Measurements from ENCODE around the gene CDKN2B-AS1.

Gene CDKN2B-AS1

DNA sequence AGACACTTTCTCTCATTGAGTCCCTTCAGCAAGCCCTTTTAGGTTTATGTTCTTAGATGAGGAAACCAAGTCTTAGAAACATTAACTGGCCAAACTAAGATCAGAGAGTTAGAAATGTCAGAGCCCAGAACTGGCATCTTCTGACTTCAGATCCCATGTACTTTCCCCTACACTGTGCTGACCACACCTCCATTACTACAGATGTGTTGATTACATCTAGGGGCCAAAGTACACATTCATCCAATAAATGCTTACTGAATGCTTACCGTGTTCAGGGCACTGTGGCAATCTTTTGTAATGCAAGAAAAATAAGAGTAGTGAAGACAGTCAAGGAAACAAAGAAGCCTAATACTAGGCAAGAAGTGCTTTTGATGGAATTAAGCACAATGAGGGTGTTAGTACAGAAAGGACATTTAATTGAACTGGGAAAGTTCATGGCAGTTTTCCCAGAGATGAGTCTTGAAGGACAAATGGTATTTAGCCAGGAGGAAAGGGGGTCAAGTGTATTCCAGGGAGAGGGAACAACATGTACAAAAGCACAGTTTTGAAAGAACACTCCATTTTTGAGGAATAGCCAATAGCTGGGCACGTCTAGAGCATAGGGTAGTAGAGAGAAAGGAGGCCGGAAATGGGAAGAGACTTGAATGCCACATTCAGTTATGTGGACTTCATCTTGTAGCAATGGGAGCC is 104.2 kb downstream of the CDKN2B-AS1 start:
- DNase-seq = no peak

DNA sequence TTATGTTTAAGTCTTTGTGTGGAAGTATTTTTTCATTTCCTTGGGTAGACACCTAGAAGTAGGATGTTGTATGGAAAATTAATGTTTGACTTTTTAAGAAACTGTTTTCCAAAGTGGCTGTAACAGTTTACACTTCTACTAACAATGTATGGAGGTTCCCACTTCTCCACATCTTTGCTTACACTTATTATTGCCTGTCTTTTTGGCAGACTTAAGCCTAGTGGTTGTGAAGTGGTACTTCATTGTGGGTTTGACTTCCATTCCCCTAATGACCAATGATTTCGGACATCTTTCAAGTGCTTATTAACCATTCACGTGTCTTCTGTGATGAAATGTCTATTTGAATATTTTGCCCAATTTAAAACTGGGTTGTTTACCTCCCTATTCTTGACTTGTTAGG is 106.0 kb downstream of the CDKN2B-AS1 start:
- DNase-seq = no peak

DNA sequence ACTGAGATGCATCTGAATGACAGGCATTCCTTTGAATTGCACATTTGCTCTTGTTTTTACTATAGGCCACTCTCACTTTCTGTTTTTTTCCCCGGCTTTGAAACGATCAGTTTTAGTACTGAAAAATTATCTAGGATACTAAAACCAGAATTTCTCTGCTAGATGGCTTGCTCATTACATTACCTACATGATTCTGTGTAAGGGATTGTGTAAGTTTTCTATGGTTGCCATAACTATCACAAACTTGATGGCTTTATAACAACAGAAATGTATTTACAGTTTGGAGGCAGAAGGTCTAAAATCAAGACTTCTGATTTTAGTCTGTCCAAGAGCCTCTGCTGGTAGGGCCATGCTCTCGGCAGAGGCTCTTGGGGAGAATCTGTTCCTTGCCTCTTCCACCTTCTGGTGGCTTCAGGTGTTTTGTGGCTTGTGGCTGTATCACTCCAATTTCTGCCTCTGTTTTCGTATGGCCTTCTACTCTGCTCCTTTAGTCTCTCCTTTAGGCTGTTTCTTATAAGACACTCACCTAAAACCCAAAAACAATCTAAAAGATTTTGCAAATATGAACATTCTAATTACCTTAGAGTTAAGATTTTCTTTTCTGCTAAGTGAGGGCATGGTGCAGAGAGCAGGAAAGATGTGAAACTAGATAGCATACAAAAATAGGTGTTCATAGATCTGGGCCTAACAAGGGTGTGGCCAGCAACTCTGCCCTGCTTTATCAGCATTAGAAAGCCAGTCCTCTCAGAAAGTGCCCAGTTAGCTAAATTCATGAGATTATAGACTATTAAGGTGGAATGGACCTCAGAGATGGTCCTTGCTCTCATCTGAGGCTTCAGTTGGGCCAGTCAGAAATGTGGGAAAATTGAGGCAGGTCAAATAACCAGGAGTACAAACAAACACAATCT is 107.8 kb downstream of the CDKN2B-AS1 start:
- no peak for DNase-seq

DNA sequence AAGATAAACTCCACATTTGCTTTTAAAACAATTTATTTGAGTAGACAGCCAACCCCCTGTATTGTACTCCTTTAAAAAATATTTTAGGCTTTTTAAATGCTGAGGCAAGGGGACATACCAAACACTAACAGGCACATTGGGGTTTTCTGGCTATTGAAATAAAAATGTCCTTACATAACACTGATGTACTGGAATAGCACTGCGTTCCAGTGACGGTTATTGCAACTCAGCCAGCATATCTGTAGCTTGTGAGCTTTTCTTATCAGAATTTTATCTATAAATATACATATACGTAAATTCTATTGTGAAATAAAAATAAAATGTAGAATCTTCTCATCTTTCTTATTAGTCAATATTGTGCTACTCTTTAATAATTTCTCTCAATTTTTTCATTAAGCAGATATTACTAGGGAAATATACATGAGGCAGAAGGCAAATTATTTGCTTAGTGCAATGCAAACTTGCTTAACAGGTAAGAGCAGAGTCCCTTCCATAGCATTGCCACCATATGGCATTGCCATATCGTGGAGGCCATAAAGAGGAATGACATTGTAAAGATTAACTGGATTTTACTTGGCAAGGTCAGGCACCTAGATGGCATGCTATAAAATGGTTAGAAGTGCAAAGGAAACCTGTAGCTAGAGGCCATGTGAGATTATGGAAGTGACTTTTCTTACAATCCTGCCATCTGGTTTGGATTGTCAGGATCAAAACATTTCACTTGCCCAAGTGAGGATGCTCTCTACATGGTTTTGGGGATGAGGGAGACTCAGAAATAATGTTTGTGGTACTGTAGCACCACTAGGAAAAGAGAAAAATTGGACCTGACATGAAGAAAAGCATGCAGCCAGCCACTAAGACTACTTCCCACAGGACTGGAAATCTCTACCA is 109.3 kb downstream of the CDKN2B-AS1 start:
- DNase-seq = peak; percentile 86

DNA sequence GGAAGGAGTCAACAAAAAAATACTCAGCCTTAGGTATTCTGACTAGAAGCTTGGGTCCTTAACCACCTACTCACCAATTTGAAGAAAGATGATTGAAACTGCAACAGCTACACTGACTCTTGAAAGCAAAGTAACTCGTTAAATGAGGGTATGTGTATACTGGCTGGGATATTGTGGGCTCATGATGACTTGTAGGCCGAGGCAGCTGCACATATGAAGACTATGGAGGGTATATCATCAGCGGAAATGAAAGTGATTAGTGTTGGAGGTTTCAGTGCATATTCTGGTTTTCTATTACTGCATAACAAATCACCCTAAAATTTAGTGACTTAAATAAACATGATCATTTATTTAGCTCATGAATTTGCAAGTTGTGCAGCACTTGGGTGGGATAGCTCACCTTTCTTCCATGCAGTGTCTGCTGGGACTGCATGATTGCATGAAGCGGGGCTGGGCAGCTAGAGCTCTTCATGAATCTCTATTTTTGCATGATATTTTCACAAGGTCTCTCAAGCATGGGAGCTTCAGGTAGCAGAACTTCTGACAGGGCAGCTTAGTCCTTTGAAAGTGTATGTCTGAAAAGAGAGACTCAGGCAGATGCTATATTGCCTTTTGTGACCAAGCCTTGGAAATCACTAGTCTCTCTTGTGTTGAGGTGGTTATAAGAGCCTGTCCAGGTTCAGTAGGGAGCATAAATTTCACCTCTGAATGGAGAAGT is 110.6 kb downstream of the CDKN2B-AS1 start:
- no peak for DNase-seq

DNA sequence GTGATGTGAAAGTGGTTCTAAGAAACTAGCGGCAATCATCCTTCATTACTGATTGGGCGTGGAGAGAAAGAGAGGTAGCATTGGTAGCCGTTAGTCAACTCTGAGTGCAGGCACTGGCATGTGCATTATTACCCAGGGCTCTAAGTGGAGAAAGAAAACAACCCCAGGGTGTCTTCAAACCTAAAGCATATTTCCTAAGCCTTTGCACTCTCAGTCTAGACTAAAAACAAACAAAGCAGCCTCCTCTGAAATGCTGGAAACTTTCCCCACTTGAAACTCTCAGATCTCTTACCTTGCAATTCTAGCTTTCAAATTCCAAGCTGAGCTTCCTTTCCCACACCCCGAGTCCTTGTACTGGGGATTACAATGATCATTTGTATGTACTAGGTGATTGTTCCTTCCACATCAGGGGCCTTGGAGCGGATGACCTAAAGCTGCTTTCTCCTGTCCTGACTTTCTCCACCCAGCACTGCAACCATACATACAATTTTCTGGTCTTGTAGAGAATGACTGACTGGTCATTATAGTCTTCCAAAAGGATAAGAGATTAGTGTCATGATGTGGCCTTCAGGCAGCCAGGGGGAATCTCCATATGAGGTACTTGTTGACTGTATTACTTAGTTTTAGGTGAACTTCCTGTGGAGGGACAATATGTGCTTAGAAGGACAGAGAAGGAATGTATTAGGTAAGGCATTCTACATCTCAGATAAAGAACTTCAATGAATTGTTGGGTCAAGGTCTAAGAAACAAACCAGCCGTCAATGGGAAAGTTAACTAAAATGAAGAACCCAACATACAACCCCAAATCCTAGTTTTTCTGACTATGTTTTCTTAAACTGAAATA is 112.8 kb downstream of the CDKN2B-AS1 start:
- DNase-seq = no peak

DNA sequence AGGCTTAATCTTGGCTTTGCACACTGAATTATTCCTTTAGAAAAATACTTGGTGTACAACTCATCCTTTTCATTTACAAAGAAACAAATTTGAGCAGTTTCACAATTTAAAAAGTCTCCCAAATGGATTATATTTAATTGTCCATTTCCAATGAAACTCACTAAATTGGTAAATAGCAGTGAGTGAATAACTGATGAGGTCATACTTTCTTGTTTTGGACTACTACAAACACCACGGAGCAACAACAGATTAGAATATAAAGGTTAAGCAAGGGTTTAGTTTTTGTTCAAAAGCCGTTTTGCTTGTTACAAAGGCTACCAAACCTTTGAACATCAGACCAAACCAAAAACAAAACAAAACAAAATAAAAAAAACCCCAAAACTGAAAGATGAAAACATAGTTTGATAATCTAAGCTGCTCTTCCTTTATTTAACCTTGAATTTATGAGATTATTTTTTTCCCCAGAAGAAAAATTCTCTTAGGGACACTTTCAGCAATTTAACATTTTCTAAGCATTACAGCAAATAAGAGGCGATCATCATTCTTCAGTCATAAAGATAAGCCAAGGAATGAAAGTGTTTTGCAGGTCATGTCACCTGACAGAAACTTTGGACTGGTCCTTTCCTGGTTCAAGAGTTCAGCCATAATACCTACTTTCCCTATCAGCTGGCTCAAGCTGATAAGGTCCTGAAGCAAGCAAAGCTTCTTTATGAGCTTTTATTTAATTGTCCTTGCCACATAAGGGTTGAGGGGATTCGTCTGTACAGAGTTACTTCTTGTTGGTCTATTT is 114.2 kb downstream of the CDKN2B-AS1 start:
- DNase-seq = no peak

DNA sequence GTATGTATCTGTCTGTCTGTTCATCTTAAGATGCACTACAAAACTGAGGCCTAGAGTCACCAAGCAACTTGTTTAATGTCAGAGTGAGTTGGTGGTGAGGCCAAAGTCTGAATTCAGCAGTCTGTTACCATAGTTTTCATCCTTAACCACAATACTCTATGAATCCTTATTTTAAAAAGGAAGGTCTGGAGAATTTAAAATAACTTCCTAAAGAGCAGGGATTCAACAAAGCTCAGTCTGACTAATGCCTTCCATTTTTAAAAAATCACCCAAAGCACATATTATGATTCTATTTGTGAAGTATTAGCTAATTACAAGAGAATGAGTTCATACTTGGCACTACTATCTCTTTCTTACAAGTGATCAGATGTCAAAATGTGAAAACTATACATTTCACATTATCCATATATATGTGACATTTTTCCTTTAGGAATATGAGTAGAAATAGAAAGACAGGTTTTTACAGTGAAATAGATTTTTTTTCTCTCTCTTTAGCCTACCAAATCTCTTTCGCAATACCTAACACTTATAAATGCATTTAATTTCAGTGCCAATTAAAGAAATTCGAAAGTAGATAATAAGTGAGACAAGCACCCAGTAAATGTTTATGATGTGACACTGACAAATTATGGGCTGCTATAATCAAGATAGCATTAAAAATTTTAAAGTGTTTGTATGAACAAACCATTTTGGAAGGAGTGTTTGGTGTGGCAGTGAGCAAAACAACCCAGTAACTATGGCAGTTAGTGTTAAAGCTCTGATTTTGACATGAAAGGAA is 116.8 kb downstream of the CDKN2B-AS1 start:
- DNase-seq = peak; percentile 29

DNA sequence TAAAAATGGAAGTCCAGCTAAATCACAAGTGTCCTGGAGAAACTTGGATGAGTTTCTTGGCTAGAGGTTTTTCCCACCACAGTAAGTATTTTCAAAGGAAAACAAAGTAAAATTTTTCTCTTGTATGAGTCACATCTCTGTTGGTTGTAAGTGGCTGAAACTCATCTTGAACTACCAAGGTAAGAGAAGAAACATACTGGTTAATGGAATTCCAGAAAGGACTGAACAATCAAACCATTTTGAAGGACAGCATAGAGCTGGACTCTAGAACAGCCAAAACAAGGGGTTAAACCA is 117.3 kb downstream of the CDKN2B-AS1 start:
- DNase-seq = peak; percentile 70

DNA sequence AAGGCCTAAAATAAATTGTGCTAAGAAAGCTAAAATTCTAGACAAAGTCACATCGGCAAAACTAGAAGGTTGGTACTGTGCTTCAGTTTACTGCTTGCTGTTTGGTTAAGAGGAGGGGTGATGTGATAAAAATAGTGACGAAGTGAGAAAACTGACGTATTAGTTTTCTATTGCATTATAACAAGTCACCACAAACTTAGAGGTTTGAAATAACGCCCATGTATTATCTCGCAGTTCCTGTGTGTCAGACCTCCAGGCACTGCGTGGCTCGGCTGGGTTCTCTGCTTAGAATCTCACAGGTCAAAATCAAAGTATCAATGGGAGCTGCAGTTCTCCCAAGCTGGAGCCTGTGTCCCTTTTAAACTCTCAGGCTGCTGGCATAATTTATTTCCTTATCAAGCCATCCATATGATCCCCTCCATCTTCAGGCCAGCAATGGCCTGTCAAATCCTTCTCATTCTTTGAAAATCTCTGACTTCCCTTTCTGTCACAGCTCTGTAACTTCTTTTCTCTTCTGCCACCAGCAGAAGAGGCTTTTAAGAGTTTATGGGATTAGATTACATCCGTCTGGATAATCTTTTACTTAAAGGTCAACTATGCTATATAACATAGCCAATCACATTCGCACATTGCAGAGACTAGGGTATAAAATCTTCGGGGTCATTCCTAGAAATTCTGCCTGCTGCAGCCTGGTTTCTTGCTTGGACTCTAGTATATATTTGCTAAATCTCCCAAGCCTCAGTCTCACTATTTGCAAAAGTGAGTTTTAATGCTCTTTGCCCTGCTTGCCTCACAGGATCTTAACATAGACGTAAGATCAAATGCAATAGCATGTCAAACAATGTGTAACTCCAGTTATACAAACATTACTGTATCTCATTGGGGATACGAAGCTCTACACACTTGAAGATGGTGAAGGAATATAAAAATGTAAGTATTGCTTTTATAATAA is 118.6 kb downstream of the CDKN2B-AS1 start:
- DNase-seq = no peak

DNA sequence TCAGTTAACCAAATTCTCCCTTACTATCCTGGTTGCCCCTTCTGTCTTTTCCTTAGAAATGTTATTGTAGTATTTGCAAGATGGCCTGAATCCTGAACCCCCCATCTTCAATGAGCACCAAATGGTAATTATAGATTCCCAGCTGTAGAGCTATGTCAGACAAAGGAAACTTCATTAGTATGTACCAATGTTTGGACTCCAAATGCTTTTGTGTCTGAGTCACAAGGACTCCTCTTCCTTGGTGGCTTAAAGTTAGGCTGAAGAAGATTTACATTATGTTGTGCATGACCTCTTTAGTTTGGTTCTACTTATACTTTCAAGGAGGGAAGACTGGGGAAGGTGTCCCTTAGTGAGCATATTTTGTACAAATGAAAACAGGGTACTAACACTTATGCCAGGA is 120.4 kb downstream of the CDKN2B-AS1 start:
- DNase-seq = peak; percentile 72

DNA sequence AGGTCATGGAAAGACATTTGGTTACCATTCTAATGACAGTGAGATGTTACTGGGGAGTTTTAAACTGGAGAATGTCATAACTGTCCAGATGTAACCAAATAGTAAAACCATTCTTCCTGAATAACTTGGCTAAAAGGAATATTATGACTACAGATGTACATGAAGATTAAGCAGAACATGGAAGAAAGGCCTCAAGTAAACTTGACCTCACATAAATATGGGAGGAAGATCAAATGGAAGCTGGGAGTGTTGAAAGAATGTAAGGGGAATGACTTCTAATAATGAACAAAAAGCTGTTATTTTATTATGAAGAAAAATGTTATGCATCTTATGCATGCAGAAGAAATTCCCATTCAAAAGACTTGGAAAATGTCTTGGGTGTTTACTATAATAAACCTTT is 122.2 kb downstream of the CDKN2B-AS1 start:
- DNase-seq = no peak

DNA sequence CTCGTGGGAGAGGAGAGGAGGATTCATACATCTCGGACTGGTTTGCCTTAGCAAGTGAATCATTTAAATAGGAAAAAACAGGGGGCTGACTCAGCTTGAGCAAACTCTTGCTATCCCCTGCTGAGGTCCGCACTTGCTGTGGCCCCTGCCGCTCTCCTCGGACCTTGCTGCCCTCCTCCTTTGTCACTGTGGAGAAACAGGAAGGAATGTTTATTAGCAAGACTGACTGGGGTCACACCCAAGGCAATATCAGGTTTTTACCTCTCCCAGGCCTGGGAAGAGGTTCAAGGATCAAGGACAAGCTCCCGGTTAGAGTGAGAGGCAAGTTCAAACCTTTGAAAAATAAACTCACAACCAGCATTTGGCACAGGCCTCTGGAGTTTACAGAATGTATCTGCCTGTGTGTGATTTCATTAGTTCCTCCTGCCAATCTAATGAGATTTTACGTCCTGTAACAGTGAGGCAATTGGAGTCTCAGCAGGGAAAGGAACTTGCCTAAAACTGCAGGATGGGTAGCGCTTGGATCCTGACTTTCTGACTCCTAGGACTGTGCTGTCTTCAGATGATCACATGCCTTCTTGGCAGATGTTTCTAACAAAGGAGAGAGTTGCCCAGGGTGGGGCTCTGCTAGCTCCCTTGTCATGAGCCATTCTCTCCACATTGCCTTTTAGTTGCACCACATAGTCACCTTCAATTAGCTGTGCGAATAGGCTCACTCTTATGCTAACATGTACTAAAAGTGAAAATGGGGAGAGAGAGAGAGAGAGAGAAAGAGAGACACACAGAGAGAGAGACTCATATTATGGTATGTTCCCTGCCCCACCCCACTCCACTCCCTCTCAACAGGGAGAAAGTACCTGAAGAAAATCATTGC is 123.2 kb downstream of the CDKN2B-AS1 start:
- peak; percentile 65 for DNase-seq

DNA sequence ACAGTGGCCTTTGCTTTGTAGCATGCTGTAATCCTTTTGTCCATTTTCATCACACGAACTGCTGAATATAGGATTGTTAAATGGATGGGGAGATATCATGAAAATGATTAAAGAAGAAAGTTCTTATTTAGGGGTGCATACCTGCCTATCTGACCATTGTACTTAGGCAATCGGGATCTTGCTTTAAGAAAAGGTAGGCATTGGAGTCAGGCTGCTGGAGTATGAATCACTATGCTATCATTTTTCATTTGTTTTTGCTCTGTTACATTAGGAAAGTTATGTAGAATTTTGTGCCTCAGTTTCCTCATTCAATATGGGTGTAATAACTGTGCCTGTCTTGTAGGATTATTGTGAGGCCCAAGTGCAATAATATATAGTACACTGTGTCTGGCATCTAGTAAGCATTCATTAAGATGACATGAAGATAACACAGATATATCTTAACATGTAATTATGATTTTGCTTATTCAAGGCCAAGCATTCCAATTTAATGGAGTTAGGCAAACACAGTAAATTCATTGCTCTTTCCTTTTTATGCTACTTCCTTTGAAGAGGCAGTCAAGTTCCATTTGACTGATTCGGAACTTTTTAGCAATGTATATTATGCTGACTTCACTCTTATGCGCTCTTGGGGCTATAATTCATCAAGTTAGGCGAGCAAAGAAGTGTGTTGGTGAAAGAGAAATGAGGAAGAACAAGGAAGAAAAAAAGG is 124.4 kb downstream of the CDKN2B-AS1 start:
- DNase-seq = no peak

DNA sequence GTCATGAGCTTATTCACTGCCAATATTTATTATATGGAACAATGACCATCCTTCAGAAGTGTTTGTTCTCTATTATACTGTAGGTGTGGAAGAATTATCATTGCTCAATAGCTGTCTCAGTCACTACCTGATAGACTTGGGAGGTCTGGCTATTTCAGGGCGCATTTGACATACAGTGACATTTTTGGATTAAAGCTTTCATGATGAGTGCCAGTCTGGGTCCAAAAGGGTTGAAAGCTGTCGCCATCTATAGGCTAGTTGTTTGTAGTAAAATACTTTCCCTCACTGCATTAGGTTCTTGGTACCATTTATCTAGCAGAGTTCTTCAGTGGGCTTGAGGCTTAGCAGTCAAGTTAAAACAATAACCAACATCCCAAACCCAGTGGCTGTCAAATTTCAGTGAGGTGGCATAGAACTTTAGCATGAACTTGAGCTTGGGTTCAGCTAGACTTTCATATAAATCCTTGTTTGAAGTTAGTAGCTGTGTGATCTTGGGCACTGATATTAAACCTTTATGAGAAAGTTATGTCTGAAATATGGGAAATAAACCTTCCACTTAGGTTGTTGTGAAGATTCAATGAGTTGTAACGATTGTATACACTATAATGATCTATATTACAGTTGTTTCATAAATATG is 125.0 kb downstream of the CDKN2B-AS1 start:
- DNase-seq = peak; percentile 63

DNA sequence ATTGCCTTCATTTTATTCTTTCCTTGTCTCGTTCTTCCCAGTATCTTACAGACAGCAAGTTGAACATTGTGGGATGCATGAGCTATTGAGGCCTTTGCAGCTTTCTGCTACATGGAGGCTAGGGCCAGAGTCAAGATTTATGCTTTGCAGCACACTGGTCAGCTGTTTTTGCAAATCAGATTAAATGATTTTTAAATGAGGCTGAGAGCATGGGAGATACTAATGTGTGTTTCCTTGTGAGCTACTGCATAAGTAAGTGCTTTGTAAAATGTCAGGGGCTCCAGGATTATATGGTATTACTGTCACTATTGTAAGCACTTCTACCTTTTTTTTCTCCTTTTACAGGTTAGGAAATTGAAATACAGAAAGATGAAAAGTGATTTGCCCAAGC is 125.6 kb downstream of the CDKN2B-AS1 start:
- no peak for DNase-seq

DNA sequence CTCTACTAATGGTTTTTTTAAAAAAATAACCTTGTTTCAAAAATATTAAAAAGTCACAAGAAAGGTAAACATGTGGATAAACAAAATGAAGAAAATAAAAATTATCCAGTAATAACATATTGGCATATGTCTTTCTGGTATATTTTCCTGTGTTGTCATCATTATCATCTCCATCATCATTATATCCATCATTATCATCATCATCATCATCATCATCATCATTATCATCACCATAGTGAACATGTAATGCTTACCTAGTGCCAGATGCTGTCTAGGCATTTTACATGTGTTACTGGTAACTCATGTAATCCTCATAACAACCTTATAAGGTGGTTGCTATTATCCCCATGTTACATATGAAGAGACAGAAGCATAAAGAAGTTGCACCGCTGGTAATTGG is 126.0 kb downstream of the CDKN2B-AS1 start:
- DNase-seq = no peak
